A673 (cell line): Measurements from ENCODE around the gene AGBL4.

ENCODE experiments used
- EZH2 ChIP-seq: fragments of 200-600 bp; sonication (generic); IDR thresholded peaks from 2 replicates; pipeline ENCODE4 v1.6.1; 2017; ENCODE audit warnings: borderline replicate concordance, low read depth, mild to moderate bottlenecking, mixed read lengths, antibody characterized with exemption, low read length; ENCODE audit not compliant: poor library complexity, severe bottlenecking
- TF ChIP-seq, protein P1 (sequence below): fragments of 300-800, 200-600 bp; sonication (generic); conservative IDR thresholded peaks from 2 replicates; pipeline ENCODE4 v1.5.1; 2017; ENCODE audit warnings: low read depth, mild to moderate bottlenecking, antibody characterized with exemption, low read length, moderate library complexity, mixed read lengths

DNA sequence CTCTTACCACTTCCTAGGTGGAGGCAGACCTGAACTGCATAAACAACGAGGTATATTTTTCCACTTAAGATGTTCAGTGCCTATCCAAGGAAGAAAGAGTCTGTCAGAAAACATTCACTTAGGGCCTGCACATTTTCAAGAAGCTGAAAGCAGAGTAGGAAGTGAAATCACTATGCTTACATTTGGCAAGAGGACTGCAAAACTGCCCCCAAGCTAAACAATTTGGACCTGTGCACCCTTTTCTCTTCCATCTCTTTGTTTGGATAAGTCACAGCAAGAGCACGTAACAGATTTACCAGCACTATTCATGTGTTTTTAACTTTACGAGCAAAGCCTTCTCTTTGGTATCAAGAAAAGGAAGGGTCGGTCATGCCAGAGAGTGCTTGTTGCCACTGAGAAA, 1233.9 kb downstream of the AGBL4 start:
- TF ChIP-seq, protein P1, sequence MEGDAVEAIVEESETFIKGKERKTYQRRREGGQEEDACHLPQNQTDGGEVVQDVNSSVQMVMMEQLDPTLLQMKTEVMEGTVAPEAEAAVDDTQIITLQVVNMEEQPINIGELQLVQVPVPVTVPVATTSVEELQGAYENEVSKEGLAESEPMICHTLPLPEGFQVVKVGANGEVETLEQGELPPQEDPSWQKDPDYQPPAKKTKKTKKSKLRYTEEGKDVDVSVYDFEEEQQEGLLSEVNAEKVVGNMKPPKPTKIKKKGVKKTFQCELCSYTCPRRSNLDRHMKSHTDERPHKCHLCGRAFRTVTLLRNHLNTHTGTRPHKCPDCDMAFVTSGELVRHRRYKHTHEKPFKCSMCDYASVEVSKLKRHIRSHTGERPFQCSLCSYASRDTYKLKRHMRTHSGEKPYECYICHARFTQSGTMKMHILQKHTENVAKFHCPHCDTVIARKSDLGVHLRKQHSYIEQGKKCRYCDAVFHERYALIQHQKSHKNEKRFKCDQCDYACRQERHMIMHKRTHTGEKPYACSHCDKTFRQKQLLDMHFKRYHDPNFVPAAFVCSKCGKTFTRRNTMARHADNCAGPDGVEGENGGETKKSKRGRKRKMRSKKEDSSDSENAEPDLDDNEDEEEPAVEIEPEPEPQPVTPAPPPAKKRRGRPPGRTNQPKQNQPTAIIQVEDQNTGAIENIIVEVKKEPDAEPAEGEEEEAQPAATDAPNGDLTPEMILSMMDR, result no peak
- TF ChIP-seq EZH2, result no peak
